Left lung (tissue), 10 donors: ENCODE measurements around the gene GNG7. TPM values are rescaled to one million over a fixed set of nuclear protein-coding genes. Genes with fewer than 3 reads are reported as not detected.
A peak's percentile ranks its signal among the peaks of the same experiment; 100 is the strongest.
"Not testable (repeated sequence)": the region's sequence is repeated elsewhere in the genome, so short reads cannot be mapped to it uniquely, and the experiment has no call there.

ENCODE experiments used
- ATAC-seq: fragments of 200-7000 bp; cut with Tn5 transposase; one replicate; pipeline ENCODE4 v1.9.1; 2020; ENCODE audit warnings: moderate library complexity
- DNase-seq, 4 donors: peaks; one replicate each; pipeline ENCODE4 v3.0.0-alpha.2; 2013 to 2020
- H3K27ac ChIP-seq, 2 donors: fragments of 200-600 bp; sonication (generic) in 1 of 2; one replicate each; pipeline versions ENCODE4 v1.5.0 to v1.8.0; 2020 to 2021
- H3K27me3 ChIP-seq, 2 donors: fragments of 200-600 bp; sonication (generic) in 1 of 2; one replicate each; pipeline versions ENCODE4 v1.5.0 to v1.8.0; 2020 to 2021
- H3K36me3 ChIP-seq, 2 donors: fragments of 200-600 bp; sonication (generic) in 1 of 2; one replicate each; pipeline versions ENCODE4 v1.5.0 to v1.8.0; 2020 to 2021
- H3K4me1 ChIP-seq, 2 donors: fragments of 200-600 bp; one replicate each; pipeline ENCODE4 v1.8.0; 2021
- H3K4me3 ChIP-seq, 2 donors: fragments of 200-600 bp; sonication (generic) in 1 of 2; one replicate each; pipeline versions ENCODE4 v1.5.0 to v1.8.0; 2020 to 2021; ENCODE audit warnings: mild to moderate bottlenecking in 1 of 2
- H3K9me3 ChIP-seq, 2 donors: fragments of 200-600 bp; sonication (generic) in 1 of 2; one replicate each; pipeline versions ENCODE4 v1.5.0 to v1.8.0; 2020 to 2021
- intact Hi-C, 2 donors: fragments of 100-400 bp; cut with DNase I; formaldehyde crosslinking; loops; one replicate each; pipeline versions ENCODE4 v1.11.2 to v1.14.2; 2022
- polyA plus RNA-seq, 6 donors: library from polyadenylated mRNA; unstranded; fragments of 120-200 nt; gene quantifications; one replicate each; pipeline ENCODE4 v1.2.1, GENCODE V29; 2013; ENCODE audit not compliant: insufficient read length in 6 of 6
- total RNA-seq, 2 donors: library from RNA; stranded (reverse); fragmentation: NEBNext Ultra II Directional; extraction: Animal tissue kit (Norgen Biotek cat#: 25700); gene quantifications; one replicate each; pipeline ENCODE4 v1.2.1, GENCODE V29; 2021
- TF ChIP-seq, protein P1 (sequence below), 2 donors: fragments of 200-600 bp; sonication (generic) in 1 of 2; IDR thresholded peaks; one replicate each; pipeline versions ENCODE4 v1.5.0 to v1.8.0; 2021; ENCODE audit warnings: antibody characterized with exemption in 2 of 2
- donor health status: DM: no; HTN: yes; CAD: no.
- donor health status: DM: no; HTN: no; CAD: no.

GNG7 gene
- total and polyA plus RNA-seq, 8 donors, result 3.8 to 7.1 (median 5.5) TPM

DNA sequence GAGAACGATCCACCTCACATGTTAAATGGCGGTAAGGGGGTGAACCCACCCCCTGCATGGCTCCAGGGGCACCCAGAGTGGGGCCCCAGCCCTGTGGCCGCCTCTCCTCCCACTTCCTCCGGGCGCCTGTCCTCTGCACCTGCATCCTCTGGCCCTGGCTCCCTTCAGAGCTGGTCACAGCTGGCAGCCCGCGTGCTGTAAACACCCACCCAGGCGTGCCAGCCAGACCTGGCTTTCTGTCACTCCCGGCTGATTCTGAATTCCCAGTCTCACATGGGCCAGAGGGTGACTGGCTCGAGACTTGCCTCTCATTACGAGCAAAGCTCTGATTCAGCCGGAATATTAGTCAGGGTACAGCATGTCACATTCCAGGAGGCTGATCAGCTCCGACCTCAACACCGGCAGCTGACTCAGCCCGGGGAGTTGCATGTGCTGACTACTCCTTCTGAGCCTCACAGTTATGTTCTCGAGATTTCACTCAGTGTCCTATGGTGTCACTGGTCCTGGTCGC, 75.1 kb downstream of the GNG7 start:
- peaks cover 0 to 16% of the 10 kb centered on the region in 2 donors for H3K9me3 ChIP-seq
- H3K27ac ChIP-seq, result peak overlapping the region; percentile 72 to 97
- peaks cover 19 to 95% of the 10 kb centered on the region in 2 donors for H3K4me1 ChIP-seq
- intact Hi-C loops, result no loop called here
- peak in 2 of 4 donors; percentile 85 to 91 for DNase-seq
- no peak overlapping the region for H3K4me3 ChIP-seq
- no peaks in the 10 kb centered on the region for H3K36me3 ChIP-seq
- TF ChIP-seq, protein P1, sequence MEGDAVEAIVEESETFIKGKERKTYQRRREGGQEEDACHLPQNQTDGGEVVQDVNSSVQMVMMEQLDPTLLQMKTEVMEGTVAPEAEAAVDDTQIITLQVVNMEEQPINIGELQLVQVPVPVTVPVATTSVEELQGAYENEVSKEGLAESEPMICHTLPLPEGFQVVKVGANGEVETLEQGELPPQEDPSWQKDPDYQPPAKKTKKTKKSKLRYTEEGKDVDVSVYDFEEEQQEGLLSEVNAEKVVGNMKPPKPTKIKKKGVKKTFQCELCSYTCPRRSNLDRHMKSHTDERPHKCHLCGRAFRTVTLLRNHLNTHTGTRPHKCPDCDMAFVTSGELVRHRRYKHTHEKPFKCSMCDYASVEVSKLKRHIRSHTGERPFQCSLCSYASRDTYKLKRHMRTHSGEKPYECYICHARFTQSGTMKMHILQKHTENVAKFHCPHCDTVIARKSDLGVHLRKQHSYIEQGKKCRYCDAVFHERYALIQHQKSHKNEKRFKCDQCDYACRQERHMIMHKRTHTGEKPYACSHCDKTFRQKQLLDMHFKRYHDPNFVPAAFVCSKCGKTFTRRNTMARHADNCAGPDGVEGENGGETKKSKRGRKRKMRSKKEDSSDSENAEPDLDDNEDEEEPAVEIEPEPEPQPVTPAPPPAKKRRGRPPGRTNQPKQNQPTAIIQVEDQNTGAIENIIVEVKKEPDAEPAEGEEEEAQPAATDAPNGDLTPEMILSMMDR (IDR thresholded peaks at IDR 0.05), result no peak
- no peaks in the 10 kb centered on the region for H3K27me3 ChIP-seq
- peak; percentile 73 for ATAC-seq

DNA sequence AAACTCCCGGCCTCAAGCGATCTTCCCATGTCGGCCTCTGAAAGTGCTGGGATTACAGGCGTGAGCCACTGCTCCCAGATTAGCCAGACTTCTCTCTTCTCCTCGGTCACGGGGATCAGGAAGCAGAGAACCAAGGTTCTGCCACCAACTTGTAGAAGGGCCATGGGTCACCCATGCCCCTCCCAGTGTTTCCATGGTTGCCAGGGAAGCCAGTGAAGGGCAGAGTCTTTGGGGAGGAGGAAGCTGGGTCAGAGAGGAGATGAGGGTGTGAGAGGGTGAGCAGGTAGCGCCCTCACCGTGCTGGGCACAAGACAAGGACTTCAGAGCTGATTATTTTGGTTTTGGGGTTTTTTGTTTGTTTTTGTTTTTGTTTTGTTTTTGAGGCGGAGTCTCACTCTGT, 77.1 kb downstream of the GNG7 start:
- DNase-seq (peak in 2 of 4 donors; percentile 86 to 87), ATAC-seq (peak; percentile 61)
- Histone ChIP-seq H3K27ac (peak overlapping the region; percentile 65 to 97), H3K27me3 (no peaks in the 10 kb centered on the region), H3K4me1 (peaks cover 19 to 93% of the 10 kb centered on the region in 2 donors), H3K4me3 (no peak overlapping the region), H3K36me3 (no peaks in the 10 kb centered on the region), H3K9me3 (peaks cover 0 to 7% of the 10 kb centered on the region in 2 donors)
- intact Hi-C loops, result no loop called here
- TF ChIP-seq, protein P1 (IDR thresholded peaks at IDR 0.05), result no peak

DNA sequence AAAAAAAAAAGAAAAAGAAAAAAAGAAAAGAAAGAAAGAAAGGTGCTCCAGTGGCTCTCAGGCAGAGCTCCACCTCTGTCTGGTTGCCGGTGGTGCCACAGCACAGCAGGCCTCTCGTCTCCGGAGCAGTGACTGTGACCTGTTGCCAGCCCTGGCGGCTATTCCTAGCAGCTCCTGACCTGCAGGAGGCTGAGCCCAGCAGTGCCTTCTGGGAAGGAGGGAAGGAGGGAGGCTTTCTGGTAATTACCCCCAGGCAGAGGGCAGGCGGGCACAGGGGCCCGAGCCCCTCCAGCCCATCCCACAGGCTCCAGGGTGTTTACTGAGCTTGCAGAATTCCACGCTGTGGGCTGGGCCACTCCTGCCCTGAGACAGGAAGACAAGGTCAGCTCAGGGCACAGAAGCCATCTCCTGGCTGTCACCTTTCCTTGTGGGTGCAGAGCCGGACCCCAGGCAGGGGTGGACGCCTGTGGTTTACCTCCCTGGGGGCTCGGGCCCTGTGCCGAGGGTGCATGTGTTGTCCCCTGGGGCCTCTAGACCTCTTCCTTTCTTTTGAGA, 77.9 kb downstream of the GNG7 start:
- Histone ChIP-seq H3K4me1 (peaks cover 19 to 90% of the 10 kb centered on the region in 2 donors), H3K9me3 (peaks cover 0 to 4% of the 10 kb centered on the region in 2 donors), H3K4me3 (no peak overlapping the region), H3K27me3 (no peaks in the 10 kb centered on the region), H3K36me3 (no peaks in the 10 kb centered on the region), H3K27ac (peak overlapping the region; percentile 65 to 97)
- ATAC-seq (peak; percentile 69), DNase-seq (peak in 2 of 4 donors; percentile 64 to 83)
- intact Hi-C loops, result no loop called here
- TF ChIP-seq, protein P1 (IDR thresholded peaks at IDR 0.05), result peak in 1 of 2 donors; percentile 10

DNA sequence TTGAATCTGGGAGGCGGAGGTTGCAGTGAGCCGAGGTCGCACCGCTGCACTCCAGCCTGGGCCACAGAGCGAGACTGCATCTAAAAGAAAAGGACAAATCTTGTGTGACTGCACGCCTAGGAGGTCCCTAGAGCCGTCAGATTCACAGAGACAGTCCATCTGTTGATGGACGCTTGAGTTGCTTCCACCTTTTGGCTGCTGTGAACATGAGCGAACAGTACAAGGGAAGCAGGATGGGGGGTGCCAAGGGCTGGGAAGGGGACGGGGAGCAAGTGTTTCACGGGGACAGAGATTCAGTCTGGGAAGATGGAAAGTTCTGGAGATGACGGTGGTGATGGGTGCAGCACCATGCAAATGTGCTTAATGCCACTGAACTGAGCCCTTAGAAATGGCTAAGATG, 78.7 kb downstream of the GNG7 start:
- no peak overlapping the region for H3K4me3 ChIP-seq
- peaks cover 0 to 4% of the 10 kb centered on the region in 2 donors for H3K9me3 ChIP-seq
- TF ChIP-seq, protein P1 (IDR thresholded peaks at IDR 0.05), result no peak
- H3K4me1 ChIP-seq, result peaks cover 19 to 90% of the 10 kb centered on the region in 2 donors
- ATAC-seq (no peak), DNase-seq (no peak)
- H3K27ac ChIP-seq, result peak overlapping the region in 1 of 2 donors; percentile 97
- no peaks in the 10 kb centered on the region for H3K27me3 ChIP-seq
- intact Hi-C loops, result no loop called here
- H3K36me3 ChIP-seq, result no peaks in the 10 kb centered on the region

DNA sequence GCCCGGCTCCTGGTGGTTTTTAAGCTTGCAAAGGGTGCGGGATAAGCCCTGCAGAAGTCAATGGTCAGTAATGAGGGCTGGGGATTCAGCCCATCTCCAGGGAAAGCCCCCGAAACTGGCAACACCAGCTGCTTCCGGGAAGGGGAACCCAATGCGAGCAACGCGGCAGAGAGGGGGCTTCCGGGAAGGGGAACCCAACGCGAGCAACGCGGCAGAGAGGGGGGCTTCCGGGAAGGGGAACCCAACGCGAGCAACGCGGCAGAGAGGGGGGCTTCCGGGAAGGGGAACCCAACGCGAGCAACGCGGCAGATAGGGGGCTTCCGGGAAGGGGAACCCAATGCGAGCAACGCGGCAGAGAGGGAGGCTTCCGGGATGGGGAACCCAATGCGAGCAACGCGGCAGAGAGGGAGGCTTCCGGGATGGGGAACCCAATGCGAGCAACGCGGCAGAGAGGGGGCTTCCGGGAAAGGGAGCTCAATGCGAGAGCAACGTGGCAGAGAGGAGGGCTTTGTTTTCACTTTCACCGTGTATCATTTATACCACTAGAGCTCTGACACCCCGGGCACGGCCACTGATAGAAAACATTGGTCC, 80.0 kb downstream of the GNG7 start:
- H3K27me3 ChIP-seq, H3K4me3 ChIP-seq, H3K9me3 ChIP-seq, H3K36me3 ChIP-seq, intact Hi-C loops, ATAC-seq: not testable (repeated sequence)
- DNase-seq, result peak in 1 of 4 donors; percentile 60
- Histone ChIP-seq H3K27ac (peak overlapping the region in 1 of 2 donors; percentile 93), H3K4me1 (peaks cover 12 to 88% of the 10 kb centered on the region in 2 donors)
